GM19238 (cell line): ENCODE results near the gene GCNT1.
"Not testable (repeated sequence)": the region's sequence is repeated elsewhere in the genome, so short reads cannot be mapped to it uniquely, and the experiment has no call there.

Experiments used
- DNase-seq: peaks from one replicate; pipeline ENCODE4 v3.0.0; 2011; ENCODE audit warnings: low spot score; ENCODE audit not compliant: insufficient read length

Gene GCNT1

GRCh38 chr9:76458903-76459693, at the start of gene GCNT1:
GCNT1 (plus strand) TSS chr9:76459182; CDS start chr9:76502382, 43,200 bp downstream.
- DNase-seq = peak; percentile 71

GRCh38 chr9:76412638-76413037, 46.3 kb upstream of the GCNT1 start:
- no peak for DNase-seq

- DNase-seq = no peak
These were observed 45.3 kb upstream of the GCNT1 start for GRCh38 chr9:76413658-76414057.

GRCh38 chr9:76414661-76415060, 44.3 kb upstream of the GCNT1 start:
- no peak for DNase-seq

GRCh38 chr9:76415154-76415553, 43.8 kb upstream of the GCNT1 start:
- no peak for DNase-seq

- no peak for DNase-seq
These were observed 43.3 kb upstream of the GCNT1 start for GRCh38 chr9:76415731-76416130.

- no peak for DNase-seq
These were observed 41.6 kb upstream of the GCNT1 start for GRCh38 chr9:76417394-76417793.

GRCh38 chr9:76419782-76420380, 39.1 kb upstream of the GCNT1 start:
- DNase-seq = no peak

- DNase-seq = no peak
These were observed 35.5 kb upstream of the GCNT1 start for GRCh38 chr9:76423216-76424177.

GRCh38 chr9:76424491-76424890, 34.5 kb upstream of the GCNT1 start:
- DNase-seq = no peak

- no peak for DNase-seq
These were observed 33.1 kb upstream of the GCNT1 start for GRCh38 chr9:76425677-76426453.

- DNase-seq = no peak
These were observed 32.1 kb upstream of the GCNT1 start for GRCh38 chr9:76426807-76427419.

- no peak for DNase-seq
These were observed 27.4 kb upstream of the GCNT1 start for GRCh38 chr9:76431601-76432000.

GRCh38 chr9:76433406-76433805, 25.6 kb upstream of the GCNT1 start:
- DNase-seq = no peak

GRCh38 chr9:76433836-76434235, 25.1 kb upstream of the GCNT1 start:
- no peak for DNase-seq

GRCh38 chr9:76434897-76435296, 24.1 kb upstream of the GCNT1 start:
- not testable (repeated sequence) for DNase-seq

- not testable (repeated sequence) for DNase-seq
These were observed 21.8 kb upstream of the GCNT1 start for GRCh38 chr9:76437017-76437699.

- no peak for DNase-seq
These were observed 20.0 kb upstream of the GCNT1 start for GRCh38 chr9:76438841-76439588.
